Sigmoid colon (tissue), 7 donors: ENCODE measurements around the gene TTLL10. TPM values are rescaled to one million over a fixed set of nuclear protein-coding genes. Genes with fewer than 3 reads are reported as not detected.

ENCODE experiments used
- DNase-seq: peaks from one replicate; pipeline ENCODE4 v3.0.0-alpha.2; 2019
- H3K27ac ChIP-seq, 4 donors: fragments of 200-600 bp; sonication (generic); one replicate each; pipeline ENCODE4 v1.5.1; 2016 to 2019; ENCODE audit warnings: mild to moderate bottlenecking in 1 of 4
- H3K27me3 ChIP-seq, 3 donors: fragments of 200-600 bp; sonication (generic); one replicate each; pipeline ENCODE4 v1.5.1; 2019; ENCODE audit warnings: mild to moderate bottlenecking in 1 of 3
- H3K36me3 ChIP-seq, 4 donors: fragments of 200-600 bp; sonication (generic); one replicate each; pipeline ENCODE4 v1.5.1; 2016 to 2019
- H3K4me1 ChIP-seq, 4 donors: fragments of 200-600 bp; sonication (generic); one replicate each; pipeline ENCODE4 v1.5.1; 2017 to 2019
- H3K4me3 ChIP-seq, 4 donors: fragments of 200-600 bp; sonication (generic); one replicate each; pipeline ENCODE4 v1.5.1; 2017 to 2019; ENCODE audit warnings: mild to moderate bottlenecking in 2 of 4, moderate library complexity in 1 of 4
- H3K9me3 ChIP-seq, 4 donors: fragments of 200-600 bp in 3 of 4; sonication (generic) in 3 of 4; one replicate each; pipeline versions ENCODE4 v1.5.1 to v1.6.1; 2013 to 2019
- EP300 ChIP-seq, 4 donors: sonication (generic); formaldehyde crosslinking; IDR thresholded peaks; one replicate each; pipeline ENCODE4 v1.6.1; 2017; ENCODE audit warnings: antibody characterized with exemption in 4 of 4
- POLR2A ChIP-seq, 2 donors: fragments of 450-650 bp; IDR thresholded peaks; one replicate each; pipeline ENCODE4 v1.6.1; 2016; ENCODE audit warnings: antibody characterized with exemption in 2 of 2, mild to moderate bottlenecking in 2 of 2, moderate library complexity in 2 of 2
- POLR2AphosphoS5 ChIP-seq, 4 donors: sonication (generic); formaldehyde crosslinking; IDR thresholded peaks; one replicate each; pipeline ENCODE4 v1.6.1; 2017; ENCODE audit warnings: antibody characterized with exemption in 4 of 4
- WGBS, 2 donors: extraction: QIAGEN DNeasy Blood & Tissue Kit; methylation state at CpG; one replicate each; pipeline ENCODE4 v1.1.7; 2013; 5-methylcytosine and 5-hydroxymethylcytosine counted together
- intact Hi-C: fragments of 100-400 bp; cut with DNase I; formaldehyde crosslinking; loops from one replicate; pipeline ENCODE4 v1.15.1; 2023
- polyA plus RNA-seq, 3 donors: library from polyadenylated mRNA; stranded (reverse); fragments of 200-250 nt; gene quantifications; one replicate each; pipeline ENCODE4 v1.2.3, GENCODE V29; 2013
- total RNA-seq, 4 donors: library from RNA; depleted of rRNA; stranded (reverse); fragments of >200 nt; gene quantifications; one replicate each; pipeline ENCODE4 v1.1.0, GENCODE V29; 2016
- TF ChIP-seq, protein P1 (sequence below), 4 experiments: fragments of 450-650 bp in 3 of 4; fragments of 200-600 bp in 1 of 4; IDR thresholded peaks; one replicate each; pipeline ENCODE4 v1.5.1; 2016 to 2019; ENCODE audit warnings: antibody characterized with exemption in 4 of 4, mild to moderate bottlenecking in 3 of 4, moderate library complexity in 2 of 4
- donor health status: healthy with polysubstance abuse.
- donor health status: Bipolar disorder and iron deficiency.
- donor health status: healthy.

The TTLL10 gene
- total and polyA plus RNA-seq, 7 donors, result 0.46 to 0.70 (median 0.60) TPM; not detected in 4

DNA sequence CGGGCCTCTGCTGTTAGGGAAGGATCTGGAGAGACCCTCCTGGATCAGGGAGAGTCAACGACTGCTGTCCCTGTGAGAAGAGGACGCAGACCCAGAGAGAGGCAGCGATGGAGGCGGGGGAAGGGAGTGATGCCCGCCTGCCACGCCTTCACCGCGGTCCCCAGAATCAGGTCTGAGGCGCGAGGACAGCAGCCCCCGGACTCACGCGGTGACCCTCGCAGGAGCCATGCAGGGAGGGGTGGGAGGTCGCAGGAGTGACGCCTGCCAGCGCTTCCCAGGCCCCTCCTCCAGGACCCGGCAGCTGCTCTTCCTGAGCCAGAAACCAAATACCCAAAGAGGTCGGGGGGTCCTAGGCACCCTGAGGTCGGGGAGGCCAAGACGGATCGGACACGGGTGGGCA, 46.5 kb downstream of the TTLL10 start:
- TF ChIP-seq EP300 (IDR thresholded peaks at IDR 0.05) (no peak), POLR2AphosphoS5 (IDR thresholded peaks at IDR 0.05) (no peak), POLR2A (IDR thresholded peaks at IDR 0.05) (no peak)
- TF ChIP-seq, protein P1, sequence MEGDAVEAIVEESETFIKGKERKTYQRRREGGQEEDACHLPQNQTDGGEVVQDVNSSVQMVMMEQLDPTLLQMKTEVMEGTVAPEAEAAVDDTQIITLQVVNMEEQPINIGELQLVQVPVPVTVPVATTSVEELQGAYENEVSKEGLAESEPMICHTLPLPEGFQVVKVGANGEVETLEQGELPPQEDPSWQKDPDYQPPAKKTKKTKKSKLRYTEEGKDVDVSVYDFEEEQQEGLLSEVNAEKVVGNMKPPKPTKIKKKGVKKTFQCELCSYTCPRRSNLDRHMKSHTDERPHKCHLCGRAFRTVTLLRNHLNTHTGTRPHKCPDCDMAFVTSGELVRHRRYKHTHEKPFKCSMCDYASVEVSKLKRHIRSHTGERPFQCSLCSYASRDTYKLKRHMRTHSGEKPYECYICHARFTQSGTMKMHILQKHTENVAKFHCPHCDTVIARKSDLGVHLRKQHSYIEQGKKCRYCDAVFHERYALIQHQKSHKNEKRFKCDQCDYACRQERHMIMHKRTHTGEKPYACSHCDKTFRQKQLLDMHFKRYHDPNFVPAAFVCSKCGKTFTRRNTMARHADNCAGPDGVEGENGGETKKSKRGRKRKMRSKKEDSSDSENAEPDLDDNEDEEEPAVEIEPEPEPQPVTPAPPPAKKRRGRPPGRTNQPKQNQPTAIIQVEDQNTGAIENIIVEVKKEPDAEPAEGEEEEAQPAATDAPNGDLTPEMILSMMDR (IDR thresholded peaks at IDR 0.05), result no peak
- Histone ChIP-seq H3K36me3 (peaks cover 52 to 92% (median 59%) of the 10 kb centered on the region in 4 donors), H3K4me1 (no peaks in the 10 kb centered on the region), H3K27me3 (no peaks in the 10 kb centered on the region), H3K9me3 (no peaks in the 10 kb centered on the region), H3K4me3 (no peak overlapping the region), H3K27ac (no peak overlapping the region)
- no peak for DNase-seq
- WGBS, 2 donors, result 91 to 93% methylated on average over 24 of the region's 24 CpGs
- intact Hi-C loops, result no loop called here

DNA sequence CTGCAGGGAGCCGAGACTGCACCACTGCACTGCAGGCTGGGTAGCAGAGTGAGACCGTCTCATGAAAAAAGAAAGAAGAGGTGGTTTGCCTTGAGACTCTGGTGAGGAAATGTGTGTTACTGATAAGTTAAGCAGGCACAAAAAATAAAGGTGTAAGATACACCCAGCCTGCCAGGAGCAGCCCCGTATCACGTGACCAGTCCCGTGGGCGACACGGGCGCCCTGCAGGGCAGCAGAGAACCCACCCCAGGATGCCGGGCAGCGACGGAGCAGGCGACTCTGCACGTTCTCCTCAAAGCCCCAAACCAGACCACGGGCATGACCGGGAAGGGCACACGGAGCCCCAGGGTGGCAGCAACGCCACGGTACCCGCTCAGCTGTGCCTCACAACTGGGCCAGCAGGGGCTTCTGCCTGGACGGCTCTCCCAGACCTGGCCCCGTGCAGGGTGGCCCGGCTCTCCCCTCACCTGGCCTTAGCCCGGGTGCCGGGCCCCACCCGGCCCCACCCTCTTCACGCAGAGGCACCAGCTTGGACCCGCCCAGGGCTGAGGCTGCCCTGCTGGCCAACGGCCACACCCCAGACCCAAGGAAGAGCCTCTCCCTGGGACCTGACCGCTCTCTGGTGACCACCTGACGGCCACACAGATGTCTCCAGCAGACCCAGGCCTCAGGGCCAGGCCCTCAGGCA, 48.4 kb downstream of the TTLL10 start:
- WGBS, 2 donors, result 64 to 83% methylated on average over 30 of the region's 30 CpGs
- Histone ChIP-seq H3K4me1 (no peaks in the 10 kb centered on the region), H3K4me3 (no peak overlapping the region), H3K36me3 (peaks cover 48 to 98% (median 63%) of the 10 kb centered on the region in 4 donors), H3K9me3 (no peaks in the 10 kb centered on the region), H3K27me3 (no peaks in the 10 kb centered on the region), H3K27ac (no peak overlapping the region)
- TF ChIP-seq, protein P1 (IDR thresholded peaks at IDR 0.05), result no peak
- no peak for TF ChIP-seq POLR2A (IDR thresholded peaks at IDR 0.05)
- TF ChIP-seq EP300 (IDR thresholded peaks at IDR 0.05), result no peak
- TF ChIP-seq POLR2AphosphoS5 (IDR thresholded peaks at IDR 0.05), result no peak
- DNase-seq, result no peak
- intact Hi-C loops, result no loop called here

DNA sequence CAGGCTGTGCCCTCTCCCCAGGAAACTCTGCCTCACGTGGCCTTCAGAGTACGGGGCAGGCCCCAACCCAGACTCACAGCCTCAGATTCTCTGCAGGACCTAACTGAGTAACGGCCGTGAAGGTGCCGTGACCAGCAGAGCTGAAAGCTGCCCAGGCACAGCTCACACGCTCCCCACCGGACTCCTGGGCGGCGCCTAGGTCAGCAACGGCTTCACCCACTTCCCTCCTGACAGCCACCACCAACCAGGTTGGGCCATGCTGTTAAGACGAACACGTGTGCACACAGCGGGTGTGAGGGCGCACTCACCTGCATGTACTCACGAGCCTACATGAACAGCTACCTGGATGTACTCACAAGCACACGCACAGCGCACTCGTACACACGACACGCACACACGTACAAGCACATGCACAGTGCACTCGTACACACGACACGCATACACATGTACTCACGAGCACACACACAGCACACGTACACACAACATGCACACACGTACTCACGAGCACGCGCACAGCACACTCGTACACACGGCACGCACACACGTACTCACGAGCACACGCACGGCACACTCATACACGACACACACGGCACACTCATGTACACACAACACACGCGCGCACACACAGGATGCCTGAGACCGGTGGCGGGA, 49.0 kb downstream of the TTLL10 start:
- intact Hi-C loops, result no loop called here
- H3K27me3 ChIP-seq, result no peaks in the 10 kb centered on the region
- peaks cover 48 to 98% (median 63%) of the 10 kb centered on the region in 4 donors for H3K36me3 ChIP-seq
- no peak overlapping the region for H3K27ac ChIP-seq
- no peak overlapping the region for H3K4me3 ChIP-seq
- no peak for DNase-seq
- H3K4me1 ChIP-seq, result no peaks in the 10 kb centered on the region
- TF ChIP-seq, protein P1 (IDR thresholded peaks at IDR 0.05), result no peak
- TF ChIP-seq EP300 (IDR thresholded peaks at IDR 0.05), result no peak
- TF ChIP-seq POLR2A (IDR thresholded peaks at IDR 0.05), result no peak
- TF ChIP-seq POLR2AphosphoS5 (IDR thresholded peaks at IDR 0.05), result no peak
- WGBS, 2 donors, result 89 to 92% methylated on average over 44 of the region's 44 CpGs
- no peaks in the 10 kb centered on the region for H3K9me3 ChIP-seq

DNA sequence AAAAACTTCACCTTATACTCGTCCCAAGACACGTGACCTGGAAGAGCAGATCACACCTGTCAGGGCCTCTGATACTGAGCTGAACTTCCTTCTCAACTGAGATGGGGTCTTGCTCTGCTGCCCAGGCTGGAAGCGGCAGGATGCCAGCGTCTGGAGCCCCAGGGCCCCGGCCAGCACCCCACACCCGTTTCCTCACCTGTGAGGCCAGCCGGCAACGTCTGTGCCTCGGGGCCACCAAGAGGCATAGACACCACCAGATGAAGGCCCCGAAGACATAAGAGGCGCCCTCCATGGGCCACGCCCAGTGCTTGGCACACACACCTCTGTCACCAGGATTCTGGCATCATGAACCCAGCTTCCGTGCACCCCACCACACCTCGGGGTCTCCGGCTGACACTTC, 49.6 kb downstream of the TTLL10 start:
- Histone ChIP-seq H3K4me3 (no peak overlapping the region), H3K27ac (no peak overlapping the region), H3K27me3 (no peaks in the 10 kb centered on the region), H3K4me1 (peaks cover 0 to 6% (median 0%) of the 10 kb centered on the region in 4 donors), H3K9me3 (no peaks in the 10 kb centered on the region), H3K36me3 (peaks cover 48 to 98% (median 63%) of the 10 kb centered on the region in 4 donors)
- no peak for DNase-seq
- TF ChIP-seq EP300 (IDR thresholded peaks at IDR 0.05), result no peak
- no peak for TF ChIP-seq POLR2A (IDR thresholded peaks at IDR 0.05)
- no peak for TF ChIP-seq POLR2AphosphoS5 (IDR thresholded peaks at IDR 0.05)
- TF ChIP-seq, protein P1 (IDR thresholded peaks at IDR 0.05), result no peak
- intact Hi-C loops, result no loop called here
- 96% methylated on average over 15 of the region's 15 CpGs for WGBS, 2 donors
